ENCODE results near the gene M6PR.

DNA sequence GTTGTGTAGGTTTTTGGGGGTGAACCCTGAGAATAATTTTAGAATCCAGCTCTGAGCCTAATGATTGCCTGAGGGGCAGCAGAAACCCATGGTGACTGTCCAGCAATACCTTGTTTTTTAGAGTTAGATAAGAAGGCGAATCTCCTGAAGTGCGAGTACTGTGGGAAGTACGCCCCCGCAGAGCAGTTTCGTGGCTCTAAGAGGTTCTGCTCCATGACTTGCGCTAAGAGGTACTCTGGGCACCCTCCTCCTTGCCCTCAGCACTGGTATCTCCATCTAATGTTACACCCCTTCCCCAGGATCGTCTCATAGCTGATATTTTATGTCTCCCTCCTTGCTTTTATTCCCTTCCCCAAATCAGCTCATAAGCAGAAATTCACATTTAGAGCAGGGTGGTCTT lies 12.7 kb downstream of the M6PR start:
- no peak for TF ChIP-seq POLR2A (IDR thresholded peaks at IDR 0.05)
- TF ChIP-seq, protein P1, sequence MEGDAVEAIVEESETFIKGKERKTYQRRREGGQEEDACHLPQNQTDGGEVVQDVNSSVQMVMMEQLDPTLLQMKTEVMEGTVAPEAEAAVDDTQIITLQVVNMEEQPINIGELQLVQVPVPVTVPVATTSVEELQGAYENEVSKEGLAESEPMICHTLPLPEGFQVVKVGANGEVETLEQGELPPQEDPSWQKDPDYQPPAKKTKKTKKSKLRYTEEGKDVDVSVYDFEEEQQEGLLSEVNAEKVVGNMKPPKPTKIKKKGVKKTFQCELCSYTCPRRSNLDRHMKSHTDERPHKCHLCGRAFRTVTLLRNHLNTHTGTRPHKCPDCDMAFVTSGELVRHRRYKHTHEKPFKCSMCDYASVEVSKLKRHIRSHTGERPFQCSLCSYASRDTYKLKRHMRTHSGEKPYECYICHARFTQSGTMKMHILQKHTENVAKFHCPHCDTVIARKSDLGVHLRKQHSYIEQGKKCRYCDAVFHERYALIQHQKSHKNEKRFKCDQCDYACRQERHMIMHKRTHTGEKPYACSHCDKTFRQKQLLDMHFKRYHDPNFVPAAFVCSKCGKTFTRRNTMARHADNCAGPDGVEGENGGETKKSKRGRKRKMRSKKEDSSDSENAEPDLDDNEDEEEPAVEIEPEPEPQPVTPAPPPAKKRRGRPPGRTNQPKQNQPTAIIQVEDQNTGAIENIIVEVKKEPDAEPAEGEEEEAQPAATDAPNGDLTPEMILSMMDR (IDR thresholded peaks at IDR 0.05), result no peak

Data from uterus (tissue), 2 donors.